Suppressor macrophage treated with lipopolysaccharide for 1 hour (primary cell): ENCODE data around the gene TSPAN18.
A peak's percentile ranks its signal among the peaks of the same experiment; 100 is the strongest.

Experiments
- DNase-seq, 3 donors: peaks; one replicate each; pipeline ENCODE4 v3.0.0-alpha.2; 2020 to 2022

TSPAN18 gene

GRCh38 chr11:44711787-44712608 is 14.8 kb upstream of the TSPAN18 start:
- no peak for DNase-seq

- no peak for DNase-seq
These were observed 13.7 kb upstream of the TSPAN18 start for GRCh38 chr11:44713022-44713421.

DNA sequence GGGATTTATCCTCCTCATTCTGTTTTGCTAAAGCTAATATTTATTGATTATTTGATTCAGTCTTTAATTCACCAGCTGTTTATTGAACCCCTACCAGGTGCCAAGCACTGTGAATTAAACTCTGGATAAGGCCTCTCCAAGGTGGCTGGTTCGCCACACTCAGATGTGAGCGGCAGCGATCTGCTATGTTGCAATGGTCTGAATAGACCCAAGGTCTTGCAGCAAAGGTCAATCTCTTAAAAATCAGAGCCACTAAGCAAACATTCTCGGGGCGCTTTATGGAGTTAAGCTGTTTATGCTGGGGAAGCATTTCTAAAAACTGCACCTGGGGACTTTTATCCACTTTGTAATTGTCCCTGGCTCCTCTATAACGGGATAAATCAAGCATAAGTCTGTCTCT is 10.5 kb upstream of the TSPAN18 start:
- no peak for DNase-seq

- DNase-seq = no peak
These were observed 8.7 kb upstream of the TSPAN18 start for GRCh38 chr11:44718057-44718456.

GRCh38 chr11:44718612-44719390 is 8.0 kb upstream of the TSPAN18 start:
- DNase-seq = no peak

DNA sequence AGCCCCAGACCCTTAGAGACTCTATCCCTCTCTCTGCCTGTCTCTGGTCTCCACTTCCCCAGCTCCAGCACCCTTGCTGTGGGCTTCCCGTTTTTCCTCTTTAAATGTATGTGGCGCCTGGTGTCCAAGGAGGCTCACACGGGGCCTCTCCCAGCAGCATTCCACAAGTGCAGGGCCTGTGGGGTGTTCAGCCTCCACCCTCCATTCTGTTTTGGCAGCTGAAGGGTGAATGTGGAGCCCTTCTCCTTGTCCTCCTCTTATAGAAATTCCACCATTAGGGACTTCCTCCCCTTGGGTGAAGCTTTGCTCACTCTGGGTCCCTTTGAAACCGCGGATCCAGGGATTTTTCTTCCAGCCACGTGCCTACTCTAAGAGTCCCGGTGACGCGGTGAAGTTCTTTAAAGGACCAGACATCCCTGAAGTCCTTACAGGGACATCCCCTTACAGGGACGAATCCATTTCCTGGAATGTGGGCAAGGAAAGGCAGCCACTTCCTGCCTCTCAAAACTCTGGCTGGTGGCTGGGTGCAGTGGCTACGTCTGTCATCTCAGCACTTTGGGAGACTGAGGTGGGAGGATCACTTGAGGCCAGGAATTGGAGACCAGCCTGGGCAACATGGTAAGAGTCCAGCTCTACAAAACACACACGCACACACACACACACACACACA is 1.6 kb upstream of the TSPAN18 start:
- DNase-seq = no peak

DNA sequence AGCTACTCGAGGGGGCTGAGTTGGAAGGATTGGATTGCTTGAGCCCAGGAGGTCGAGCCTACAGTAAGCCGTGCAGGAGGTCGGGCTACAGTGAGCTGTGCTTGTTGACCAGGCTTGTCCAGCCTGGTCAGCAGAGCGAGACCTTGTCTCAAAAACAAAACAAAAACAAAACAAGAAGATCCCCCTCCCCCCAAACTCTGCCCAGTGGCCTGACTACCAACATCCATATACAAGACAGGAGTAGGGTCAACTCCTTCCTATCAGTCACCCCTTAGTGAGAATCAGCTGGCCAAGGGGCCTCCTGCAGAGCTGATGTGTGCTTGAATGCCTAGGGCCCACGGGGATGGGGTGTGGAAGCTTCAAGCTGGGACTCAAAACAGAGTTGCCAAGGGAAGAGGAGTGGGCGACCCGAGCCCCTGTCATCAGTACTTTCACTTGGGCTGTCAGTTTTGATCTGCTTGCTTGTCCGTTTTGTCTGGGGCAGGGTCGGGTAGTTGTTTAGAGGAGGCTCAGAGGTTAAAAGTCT is 942 bp upstream of the TSPAN18 start:
- DNase-seq = peak in 2 of 3 donors; percentile 24 to 25

GRCh38 chr11:44727114-44727372 is 281 bp downstream of the TSPAN18 start:
- DNase-seq = no peak

- DNase-seq = peak; percentile 69 to 92 (median 83)
These were observed 868 bp downstream of the TSPAN18 start for GRCh38 chr11:44727373-44728287.

GRCh38 chr11:44728491-44728910 is 1.7 kb downstream of the TSPAN18 start:
- DNase-seq = no peak

DNA sequence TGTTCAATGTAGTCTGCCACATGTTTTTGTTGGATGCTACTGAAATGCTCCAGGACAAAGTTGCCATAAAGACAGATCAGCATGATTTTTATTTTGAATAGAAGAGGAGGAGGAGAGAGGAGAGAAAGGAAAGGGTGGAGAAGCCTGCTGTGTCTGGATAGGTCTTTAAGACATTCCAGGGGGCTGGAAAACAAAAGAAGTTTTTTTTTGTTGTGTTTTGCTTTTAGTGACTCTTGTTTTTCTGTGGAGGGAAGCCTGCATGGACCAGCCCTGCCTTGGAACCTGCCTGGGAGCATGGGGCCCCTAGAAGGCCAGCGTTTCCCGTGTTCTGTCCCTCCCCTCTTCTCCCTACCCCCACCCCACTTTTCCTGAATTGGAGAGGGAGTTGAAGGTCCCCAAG is 2.3 kb downstream of the TSPAN18 start:
- DNase-seq = no peak

DNA sequence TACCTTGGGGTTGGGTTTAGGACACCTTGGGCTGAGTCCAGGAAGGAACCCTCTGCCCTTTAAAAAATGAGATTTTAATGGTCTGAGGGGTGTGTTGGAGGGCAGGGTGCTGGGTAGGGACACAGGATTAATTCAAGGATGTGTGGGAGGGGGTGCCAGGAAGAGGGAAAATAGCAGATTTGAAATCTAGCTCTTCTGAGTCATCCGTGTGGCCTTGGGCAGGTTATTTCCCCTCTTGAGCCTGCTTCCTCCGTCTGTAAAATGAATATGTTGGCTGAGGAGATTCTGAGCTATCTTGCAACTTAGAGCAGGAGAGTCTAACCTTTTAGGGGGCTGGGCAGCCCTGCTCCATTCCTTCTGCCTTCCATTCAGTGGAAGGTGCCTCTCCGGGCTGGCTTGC is 3.0 kb downstream of the TSPAN18 start:
- peak; percentile 55 to 65 (median 57) for DNase-seq

GRCh38 chr11:44730775-44731174 is 4.0 kb downstream of the TSPAN18 start:
- no peak for DNase-seq

DNA sequence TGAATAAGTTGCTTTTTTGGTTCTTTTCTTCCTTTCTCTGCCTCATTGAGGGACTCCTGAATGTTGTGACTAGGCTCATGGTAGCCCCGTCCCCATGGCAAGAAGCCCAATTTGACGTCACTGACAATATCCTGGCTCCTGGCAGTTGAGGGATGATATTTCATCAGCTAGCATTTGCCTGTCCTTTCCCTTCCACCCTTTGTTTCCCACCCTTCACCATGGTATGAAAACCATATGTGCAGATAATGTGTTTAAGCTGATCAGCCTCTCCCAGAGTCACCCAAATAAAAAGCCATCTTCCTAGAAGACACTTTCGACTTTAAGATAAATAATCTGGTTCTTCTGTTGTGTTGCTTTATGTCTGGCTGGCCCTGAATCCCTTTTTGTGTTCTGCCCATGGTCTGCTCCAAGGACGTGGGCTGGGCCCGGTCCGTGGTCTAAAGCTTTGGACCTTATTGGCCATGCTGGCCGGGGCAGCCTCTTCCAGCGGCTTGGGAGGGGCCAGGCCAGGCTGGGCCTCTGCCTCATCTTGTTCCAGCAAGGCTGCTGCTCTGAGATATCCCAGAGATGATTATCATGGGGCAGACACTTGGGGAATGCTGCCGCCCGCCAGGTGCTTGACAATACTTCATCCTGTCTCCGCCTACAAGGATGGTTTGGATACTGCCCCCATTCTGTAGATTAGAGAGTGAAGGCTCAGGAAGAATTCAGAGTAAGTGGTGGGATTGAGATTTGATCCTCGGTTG is 5.1 kb downstream of the TSPAN18 start:
- DNase-seq = no peak

- no peak for DNase-seq
These were observed 5.8 kb downstream of the TSPAN18 start for GRCh38 chr11:44732564-44732963.

- no peak for DNase-seq
These were observed 7.1 kb downstream of the TSPAN18 start for GRCh38 chr11:44733877-44734276.

DNA sequence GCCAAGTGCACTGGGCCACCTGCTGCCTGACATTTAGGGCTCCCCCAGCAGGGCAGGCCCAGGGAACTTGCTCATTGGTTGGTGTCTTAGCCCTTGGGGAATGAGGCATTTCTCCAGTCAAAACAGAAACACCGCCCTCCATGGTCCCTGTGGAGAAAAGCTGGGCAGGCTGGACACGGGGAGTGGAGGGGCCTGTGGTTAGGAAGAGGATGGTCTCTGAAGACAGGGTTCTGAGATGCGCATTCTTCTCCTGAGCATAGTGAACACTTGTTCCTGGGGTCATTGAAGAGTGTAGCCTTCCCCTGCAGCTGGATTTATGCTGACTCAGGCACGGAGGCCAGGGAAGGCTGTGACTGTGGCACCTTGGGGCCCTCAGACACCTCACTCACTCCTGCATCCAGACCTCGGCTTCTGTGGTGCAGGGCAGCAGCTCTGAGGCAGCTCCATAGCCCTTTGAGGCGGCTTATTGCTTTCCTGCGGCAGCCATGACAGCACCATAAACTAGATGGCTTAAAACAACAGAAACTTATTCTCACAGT is 8.2 kb downstream of the TSPAN18 start:
- DNase-seq = no peak

GRCh38 chr11:44736791-44737190 is 10.0 kb downstream of the TSPAN18 start:
- no peak for DNase-seq

GRCh38 chr11:44737245-44738085 is 10.7 kb downstream of the TSPAN18 start:
- peak; percentile 47 to 63 (median 49) for DNase-seq

GRCh38 chr11:44738791-44739190 is 12.0 kb downstream of the TSPAN18 start:
- DNase-seq = no peak
